H9 (cell line): ENCODE data around the gene SPOCK3. TPM values are rescaled to one million over a fixed set of nuclear protein-coding genes. Genes with fewer than 3 reads are reported as not detected.

Source experiments
- DNase-seq: peaks from one replicate; pipeline ENCODE4 v3.0.0-alpha.2; 2017
- H2AFZ ChIP-seq: one replicate; pipeline ENCODE4 v1.6.1; 2013; ENCODE audit warnings: mild to moderate bottlenecking, low read length, control low read depth, moderate library complexity
- H2AK5ac ChIP-seq: 2 replicates; pipeline ENCODE4 v1.6.1; 2013; ENCODE audit warnings: low read length, control low read depth, mixed read lengths; ENCODE audit not compliant: insufficient read length
- H2BK120ac ChIP-seq: one replicate; pipeline ENCODE4 v1.6.1; 2013; ENCODE audit warnings: low read depth, mild to moderate bottlenecking, low read length, control low read depth, inconsistent platforms; ENCODE audit not compliant: poor library complexity, severe bottlenecking
- H2BK12ac ChIP-seq: 2 replicates; pipeline ENCODE4 v1.6.1; 2013; ENCODE audit warnings: low read length, control low read depth, mixed read lengths, low read depth; ENCODE audit not compliant: insufficient read length
- H2BK15ac ChIP-seq: 2 replicates; pipeline ENCODE4 v1.6.1; 2013; ENCODE audit warnings: low read depth, low read length, control low read depth
- H2BK20ac ChIP-seq: one replicate; pipeline ENCODE4 v1.6.1; 2013; ENCODE audit warnings: low read depth, mild to moderate bottlenecking, low read length, control low read depth, inconsistent platforms; ENCODE audit not compliant: poor library complexity, severe bottlenecking
- H2BK5ac ChIP-seq: 2 replicates; pipeline ENCODE4 v1.6.1; 2013; ENCODE audit warnings: low read length, control low read depth, mixed read lengths; ENCODE audit not compliant: insufficient read length
- H3K14ac ChIP-seq: 2 replicates; pipeline ENCODE4 v1.6.1; 2013; ENCODE audit warnings: low read length, control low read depth; ENCODE audit not compliant: insufficient read depth
- H3K18ac ChIP-seq: 2 replicates; pipeline ENCODE4 v1.6.1; 2013; ENCODE audit warnings: low read depth, mild to moderate bottlenecking, mixed read lengths, low read length, control low read depth; ENCODE audit not compliant: insufficient read length
- H3K23ac ChIP-seq: 2 replicates; pipeline ENCODE4 v1.6.1; 2013; ENCODE audit warnings: low read length, control low read depth, mixed read lengths, low read depth; ENCODE audit not compliant: insufficient read length
- H3K23me2 ChIP-seq: 2 replicates; pipeline ENCODE4 v1.6.1; 2013; ENCODE audit warnings: low read depth, mild to moderate bottlenecking, mixed read lengths, low read length, control low read depth; ENCODE audit not compliant: insufficient read length, poor library complexity, severe bottlenecking
- H3K27ac ChIP-seq: 2 replicates; pipeline ENCODE4 v1.5.1; 2013; ENCODE audit warnings: low read length, control low read depth, mixed read lengths, low read depth; ENCODE audit not compliant: insufficient read length
- H3K27me3 ChIP-seq: 2 replicates; pipeline ENCODE4 v1.6.1; 2013; ENCODE audit warnings: low read length, control low read depth, inconsistent platforms; ENCODE audit not compliant: insufficient read depth
- H3K4ac ChIP-seq: 2 replicates; pipeline ENCODE4 v1.6.1; 2013; ENCODE audit warnings: low read depth, mild to moderate bottlenecking, control low read depth, inconsistent platforms, low read length, moderate library complexity
- H3K4me1 ChIP-seq: 2 replicates; pipeline ENCODE4 v1.6.1; 2013; ENCODE audit warnings: low read length, control low read depth, inconsistent platforms; ENCODE audit not compliant: insufficient read depth
- H3K4me2 ChIP-seq: 2 replicates; pipeline ENCODE4 v1.6.1; 2013; ENCODE audit warnings: low read length, control low read depth, mixed read lengths; ENCODE audit not compliant: insufficient read length, insufficient read depth
- H3K56ac ChIP-seq: 2 replicates; pipeline ENCODE4 v1.6.1; 2013; ENCODE audit warnings: low read depth, mild to moderate bottlenecking, mixed read lengths, low read length, control low read depth; ENCODE audit not compliant: insufficient read length
- H3K79me1 ChIP-seq: 2 replicates; pipeline ENCODE4 v1.6.1; 2013; ENCODE audit warnings: low read depth, mild to moderate bottlenecking, moderate library complexity, low read length, control low read depth, inconsistent platforms; ENCODE audit not compliant: insufficient read depth, poor library complexity, severe bottlenecking
- H3K79me2 ChIP-seq: 2 replicates; pipeline ENCODE4 v1.6.1; 2013; ENCODE audit warnings: low read length, control low read depth, inconsistent platforms; ENCODE audit not compliant: insufficient read depth
- H3K9ac ChIP-seq: 2 replicates; pipeline ENCODE4 v1.6.1; 2013; ENCODE audit warnings: low read length, control low read depth, mixed read lengths; ENCODE audit not compliant: insufficient read length; ENCODE audit errors: extremely low read depth
- H3K9me3 ChIP-seq: one replicate; pipeline ENCODE4 v1.6.1; 2013; ENCODE audit warnings: low read depth, low read length, inconsistent platforms; ENCODE audit not compliant: control insufficient read depth
- H3T11ph ChIP-seq: one replicate; pipeline ENCODE4 v1.6.1; 2013; ENCODE audit warnings: mild to moderate bottlenecking, low read length, control low read depth, inconsistent platforms
- H4K20me1 ChIP-seq: one replicate; pipeline ENCODE4 v1.6.1; 2013; ENCODE audit not compliant: control insufficient read depth, insufficient read length, insufficient read depth
- H4K5ac ChIP-seq: 2 replicates; pipeline ENCODE4 v1.6.1; 2013; ENCODE audit warnings: low read depth, mild to moderate bottlenecking, mixed read lengths, low read length, control low read depth; ENCODE audit not compliant: insufficient read length
- H4K8ac ChIP-seq: replicated peaks from 2 replicates; pipeline ENCODE4 v1.6.1; 2013; ENCODE audit warnings: low read length, control low read depth, mixed read lengths, low read depth; ENCODE audit not compliant: insufficient read length
- H4K91ac ChIP-seq: 2 replicates; pipeline ENCODE4 v1.6.1; 2013; ENCODE audit warnings: low read depth, mild to moderate bottlenecking, moderate library complexity, mixed read lengths, low read length, control low read depth; ENCODE audit not compliant: insufficient read length
- H3K27ac Mint-ChIP-seq, 3 experiments: 2 replicates in 2 of 3; 3 replicates in 1 of 3; pipeline ENCODE4 v1.8.0; 2020 to 2021; ENCODE audit warnings: mixed read lengths in 3 of 3, mild to moderate bottlenecking in 1 of 3, moderate library complexity in 1 of 3
- H3K27me3 Mint-ChIP-seq: 2 replicates; pipeline ENCODE4 v1.8.0; 2021; ENCODE audit warnings: low read depth, mild to moderate bottlenecking, moderate library complexity, mixed read lengths
- H3K36me3 Mint-ChIP-seq, 3 experiments: 2 replicates in 2 of 3; 3 replicates in 1 of 3; pipeline ENCODE4 v1.8.0; 2020 to 2021; ENCODE audit warnings: low read depth in 3 of 3, mixed read lengths in 3 of 3; ENCODE audit not compliant: insufficient read depth in 1 of 3
- H3K4me1 Mint-ChIP-seq, 2 experiments: 2 replicates each; pipeline ENCODE4 v1.8.0; 2020; ENCODE audit warnings: mixed read lengths in 2 of 2
- H3K4me3 Mint-ChIP-seq, 2 experiments: 2 replicates in 1 of 2; 3 replicates in 1 of 2; pipeline ENCODE4 v1.8.0; 2020 to 2021; ENCODE audit warnings: mild to moderate bottlenecking in 2 of 2, mixed read lengths in 2 of 2, moderate library complexity in 1 of 2
- H3K9me3 Mint-ChIP-seq, 2 experiments: 2 replicates in 1 of 2; 3 replicates in 1 of 2; pipeline ENCODE4 v1.8.0; 2020; ENCODE audit warnings: mild to moderate bottlenecking in 2 of 2, mixed read lengths in 2 of 2, moderate library complexity in 1 of 2
- WGBS: extraction: QIAGEN DNeasy Blood & Tissue Kit; methylation state at CpG from one replicate; pipeline ENCODE4 v1.1.7; 2013; ENCODE audit warnings: missing lambda C conversion rate, low lambda C conversion rate, mixed read lengths; ENCODE audit not compliant: insufficient read length; ENCODE audit errors: extremely low coverage; 5-methylcytosine and 5-hydroxymethylcytosine counted together
- total RNA-seq: library from RNA; stranded (reverse); gene quantifications from 2 replicates; pipeline ENCODE4 v1.2.1, GENCODE V29; 2021
- TF ChIP-seq, protein P1 (sequence below): fragments of 200-600 bp; sonication (generic); conservative IDR thresholded peaks from 3 replicates; pipeline ENCODE4 v1.8.0; 2021; ENCODE audit warnings: antibody characterized with exemption, mild to moderate bottlenecking

Gene SPOCK3
- total RNA-seq, 1 experiment from 2014 or later, result 0.28 TPM

DNA sequence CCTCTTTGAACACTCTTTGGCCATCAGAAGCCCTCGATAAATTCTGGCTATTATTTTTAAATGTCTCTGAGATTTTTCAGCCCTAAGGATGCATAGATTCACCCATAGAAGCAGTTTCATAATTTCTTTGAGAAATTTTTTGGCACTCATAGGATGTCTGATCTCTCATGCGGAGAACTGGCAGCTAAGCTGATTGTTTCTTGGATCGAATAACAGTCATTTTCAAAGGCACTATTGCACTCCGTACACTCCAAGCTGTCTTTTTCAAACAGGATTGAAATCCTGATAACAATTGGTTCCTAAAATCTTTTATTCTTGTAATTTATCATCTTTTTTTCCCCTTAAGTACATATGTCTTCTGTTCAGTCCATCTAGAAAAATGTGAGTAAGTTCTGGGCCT, 411.9 kb downstream of the SPOCK3 start:
- H3K23ac ChIP-seq, result no peak overlapping the region
- H3K4ac ChIP-seq, result no peak overlapping the region
- no peaks in the 10 kb centered on the region for H3K27me3 ChIP-seq
- no peaks in the 10 kb centered on the region for H3K4me1 Mint-ChIP-seq
- H2AK5ac ChIP-seq, result no peak overlapping the region
- no peak overlapping the region for H3K4me2 ChIP-seq
- H3K4me3 Mint-ChIP-seq, result no peak overlapping the region
- H2BK5ac ChIP-seq, result no peak overlapping the region
- TF ChIP-seq, protein P1, sequence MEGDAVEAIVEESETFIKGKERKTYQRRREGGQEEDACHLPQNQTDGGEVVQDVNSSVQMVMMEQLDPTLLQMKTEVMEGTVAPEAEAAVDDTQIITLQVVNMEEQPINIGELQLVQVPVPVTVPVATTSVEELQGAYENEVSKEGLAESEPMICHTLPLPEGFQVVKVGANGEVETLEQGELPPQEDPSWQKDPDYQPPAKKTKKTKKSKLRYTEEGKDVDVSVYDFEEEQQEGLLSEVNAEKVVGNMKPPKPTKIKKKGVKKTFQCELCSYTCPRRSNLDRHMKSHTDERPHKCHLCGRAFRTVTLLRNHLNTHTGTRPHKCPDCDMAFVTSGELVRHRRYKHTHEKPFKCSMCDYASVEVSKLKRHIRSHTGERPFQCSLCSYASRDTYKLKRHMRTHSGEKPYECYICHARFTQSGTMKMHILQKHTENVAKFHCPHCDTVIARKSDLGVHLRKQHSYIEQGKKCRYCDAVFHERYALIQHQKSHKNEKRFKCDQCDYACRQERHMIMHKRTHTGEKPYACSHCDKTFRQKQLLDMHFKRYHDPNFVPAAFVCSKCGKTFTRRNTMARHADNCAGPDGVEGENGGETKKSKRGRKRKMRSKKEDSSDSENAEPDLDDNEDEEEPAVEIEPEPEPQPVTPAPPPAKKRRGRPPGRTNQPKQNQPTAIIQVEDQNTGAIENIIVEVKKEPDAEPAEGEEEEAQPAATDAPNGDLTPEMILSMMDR, result no peak
- H3K14ac ChIP-seq, result no peak overlapping the region
- no peak overlapping the region for H3K9ac ChIP-seq
- H4K91ac ChIP-seq, result no peak overlapping the region
- H3K23me2 ChIP-seq, result no peaks in the 10 kb centered on the region
- no peak overlapping the region for H2BK20ac ChIP-seq
- WGBS, result no CpG with 5 or more reads among the region's 4 CpGs
- H3K4me1 ChIP-seq, result no peaks in the 10 kb centered on the region
- no peak overlapping the region; a peak in 1 of 7 replicates for H3K27ac Mint-ChIP-seq
- no peaks in the 10 kb centered on the region for H3K9me3 Mint-ChIP-seq
- no peak overlapping the region for H2BK120ac ChIP-seq
- no peaks in the 10 kb centered on the region for H3K9me3 ChIP-seq
- H3K79me2 ChIP-seq, result no peaks in the 10 kb centered on the region
- H3K56ac ChIP-seq, result no peak overlapping the region
- no peaks in the 10 kb centered on the region for H4K20me1 ChIP-seq
- no peak overlapping the region for H3T11ph ChIP-seq
- no peak overlapping the region for H3K18ac ChIP-seq
- H2BK15ac ChIP-seq, result no peak overlapping the region
- no peak overlapping the region for H3K27ac ChIP-seq
- DNase-seq, result no peak
- no peaks in the 10 kb centered on the region for H3K27me3 Mint-ChIP-seq
- H2BK12ac ChIP-seq, result no peak overlapping the region
- no peaks in the 10 kb centered on the region; a peak in 1 of 7 replicates for H3K36me3 Mint-ChIP-seq
- H4K5ac ChIP-seq, result no peak overlapping the region
- no peaks in the 10 kb centered on the region for H3K79me1 ChIP-seq
- H2AFZ ChIP-seq, result no peak overlapping the region
- H4K8ac ChIP-seq, result no peak overlapping the region
